Right lobe of liver (tissue), 6 donors: ENCODE measurements around the gene FOXP2. TPM values are rescaled to one million over a fixed set of nuclear protein-coding genes. Genes with fewer than 3 reads are reported as not detected.

Source experiments
- ATAC-seq, 4 donors: fragments of 200-7000 bp; cut with Tn5 transposase; one replicate each; pipeline ENCODE4 v1.9.1; 2020; ENCODE audit warnings: mild to moderate bottlenecking in 4 of 4, moderate library complexity in 4 of 4
- DNase-seq, 3 donors: peaks; one replicate each; pipeline ENCODE4 v3.0.0-alpha.2; 2020
- H3K27ac ChIP-seq, 3 donors: fragments of 200-600 bp; one replicate each; pipeline ENCODE4 v1.8.0; 2022
- H3K27me3 ChIP-seq, 2 donors: fragments of 200-600 bp; one replicate each; pipeline ENCODE4 v1.8.0; 2022
- H3K36me3 ChIP-seq, 4 donors: fragments of 200-600 bp; sonication (generic) in 1 of 4; one replicate each; pipeline versions ENCODE4 v1.5.1 to v1.8.0; 2017 to 2022; ENCODE audit warnings: control low read depth in 1 of 4
- H3K4me1 ChIP-seq, 4 donors: fragments of 200-600 bp; sonication (generic) in 1 of 4; one replicate each; pipeline versions ENCODE4 v1.5.1 to v1.8.0; 2017 to 2022; ENCODE audit warnings: control low read depth in 1 of 4
- H3K4me3 ChIP-seq, 3 donors: fragments of 200-600 bp; one replicate each; pipeline ENCODE4 v1.8.0; 2022
- H3K9me3 ChIP-seq, 4 donors: fragments of 200-600 bp; sonication (generic) in 1 of 4; one replicate each; pipeline versions ENCODE4 v1.5.1 to v1.8.0; 2017 to 2022; ENCODE audit warnings: control low read depth in 1 of 4
- POLR2A ChIP-seq: fragments of 450-650 bp; IDR thresholded peaks from one replicate; pipeline ENCODE4 v1.6.1; 2017; ENCODE audit warnings: antibody characterized with exemption, mild to moderate bottlenecking
- WGBS: methylation state at CpG from one replicate; pipeline ENCODE4 v1.1.6; 2018; ENCODE audit warnings: low coverage, low lambda C conversion rate; ENCODE audit not compliant: insufficient coverage; ENCODE audit errors: missing lambda C conversion rate; 5-methylcytosine and 5-hydroxymethylcytosine counted together
- intact Hi-C, 2 donors: fragments of 100-400 bp; cut with DNase I; formaldehyde crosslinking; loops; one replicate each; pipeline versions ENCODE4 v1.11.2 to v1.14.1; 2022
- total RNA-seq, 6 experiments: library from RNA; depleted of rRNA in 2 of 6; stranded (reverse); fragments of >200 nt in 2 of 6; fragmentation: NEBNext Ultra II Directional in 3 of 6; extraction: Animal tissue kit (Norgen Biotek cat#: 25700) in 3 of 6; gene quantifications; one replicate each; pipeline versions ENCODE4 v1.1.0 to v1.2.4, GENCODE V29; 2016 to 2023
- TF ChIP-seq, protein P1 (sequence below), 4 donors: fragments of 200-600 bp in 3 of 4; fragments of 450-650 bp in 1 of 4; IDR thresholded peaks; one replicate each; pipeline versions ENCODE4 v1.5.1 to v1.8.0; 2016 to 2022; ENCODE audit warnings: antibody characterized with exemption in 4 of 4, mild to moderate bottlenecking in 2 of 4
- donor health status: DM: no; HTN: yes; CAD: no.
- donor health status: DM: no; HTN: no; CAD: no.
- donor health status: DM: no; HTN: no; CAD: no.
- donor health status: DM: no; HTN: yes; CAD: no.
- donor health status: DM: no; HTN: yes; CAD: no.

FOXP2 gene
- total RNA-seq, 6 experiments from 2014 or later, result 2.9 to 8.3 (median 4.4) TPM

DNA sequence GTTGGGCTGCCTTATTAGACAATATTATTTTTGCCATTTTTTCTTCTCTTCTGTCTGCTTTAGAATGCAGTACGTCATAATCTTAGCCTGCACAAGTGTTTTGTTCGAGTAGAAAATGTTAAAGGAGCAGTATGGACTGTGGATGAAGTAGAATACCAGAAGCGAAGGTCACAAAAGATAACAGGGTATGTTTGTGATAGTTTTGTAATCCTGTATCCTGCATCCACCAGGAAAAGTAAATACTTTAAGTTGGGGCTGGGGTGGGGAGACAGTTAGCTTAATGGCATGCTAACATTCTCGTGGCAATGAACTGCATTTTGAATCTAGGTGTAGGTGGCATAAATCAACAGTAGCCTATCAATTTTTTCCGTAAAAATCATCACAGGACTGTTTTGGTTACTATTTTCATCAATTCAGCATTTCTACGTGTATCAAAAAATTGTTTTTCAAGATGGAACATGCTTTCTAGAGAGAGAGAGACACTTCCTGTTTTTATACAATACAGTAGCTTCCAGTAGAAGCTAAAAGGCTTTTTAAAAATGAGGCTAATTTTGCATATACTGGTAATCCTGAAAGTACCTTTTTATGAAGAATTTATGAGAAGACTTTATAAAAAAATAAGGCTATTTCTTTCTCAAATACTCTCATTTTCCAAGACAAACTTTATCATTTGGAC, 247.5 kb downstream of the FOXP2 start:
- intact Hi-C loops, result no loop called here

DNA sequence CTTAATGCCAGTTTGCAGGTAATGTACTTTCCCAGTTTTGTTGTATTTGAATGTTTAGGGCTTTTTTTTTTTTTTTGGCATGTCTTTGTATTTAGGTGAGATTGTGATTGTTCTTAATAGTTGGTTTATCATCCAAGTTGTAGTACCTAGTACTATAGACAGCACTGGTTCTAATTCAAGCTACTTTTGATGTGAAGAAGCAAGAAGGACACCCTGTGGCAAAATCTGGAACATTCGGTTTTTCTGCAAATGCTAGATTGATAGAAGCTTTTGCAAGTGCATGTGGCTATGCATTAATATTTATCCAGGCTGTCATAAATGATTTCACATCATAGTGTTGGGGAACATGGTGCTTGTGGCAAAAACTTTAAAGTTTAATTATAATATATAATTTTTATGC, 248.9 kb downstream of the FOXP2 start:
- TF ChIP-seq POLR2A, result no peak
- TF ChIP-seq, protein P1, sequence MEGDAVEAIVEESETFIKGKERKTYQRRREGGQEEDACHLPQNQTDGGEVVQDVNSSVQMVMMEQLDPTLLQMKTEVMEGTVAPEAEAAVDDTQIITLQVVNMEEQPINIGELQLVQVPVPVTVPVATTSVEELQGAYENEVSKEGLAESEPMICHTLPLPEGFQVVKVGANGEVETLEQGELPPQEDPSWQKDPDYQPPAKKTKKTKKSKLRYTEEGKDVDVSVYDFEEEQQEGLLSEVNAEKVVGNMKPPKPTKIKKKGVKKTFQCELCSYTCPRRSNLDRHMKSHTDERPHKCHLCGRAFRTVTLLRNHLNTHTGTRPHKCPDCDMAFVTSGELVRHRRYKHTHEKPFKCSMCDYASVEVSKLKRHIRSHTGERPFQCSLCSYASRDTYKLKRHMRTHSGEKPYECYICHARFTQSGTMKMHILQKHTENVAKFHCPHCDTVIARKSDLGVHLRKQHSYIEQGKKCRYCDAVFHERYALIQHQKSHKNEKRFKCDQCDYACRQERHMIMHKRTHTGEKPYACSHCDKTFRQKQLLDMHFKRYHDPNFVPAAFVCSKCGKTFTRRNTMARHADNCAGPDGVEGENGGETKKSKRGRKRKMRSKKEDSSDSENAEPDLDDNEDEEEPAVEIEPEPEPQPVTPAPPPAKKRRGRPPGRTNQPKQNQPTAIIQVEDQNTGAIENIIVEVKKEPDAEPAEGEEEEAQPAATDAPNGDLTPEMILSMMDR (IDR thresholded peaks at IDR 0.05), result peak; percentile 26 to 37 (median 32)
- Histone ChIP-seq H3K9me3 (no peaks in the 10 kb centered on the region), H3K27me3 (no peaks in the 10 kb centered on the region), H3K27ac (no peak overlapping the region), H3K4me1 (peaks cover 0 to 6% (median 0%) of the 10 kb centered on the region in 4 donors), H3K4me3 (no peak overlapping the region), H3K36me3 (no peaks in the 10 kb centered on the region)
- DNase-seq (no peak), ATAC-seq (peak; percentile 34 to 69 (median 56))
- intact Hi-C loops, result no loop called here
- WGBS, result 50% methylated on average over 1 of the region's 1 CpG

More for the DNA sequence above, 247.5 kb downstream of the FOXP2 start:
- Histone ChIP-seq H3K4me1 (peaks cover 0 to 6% (median 0%) of the 10 kb centered on the region in 4 donors), H3K9me3 (no peaks in the 10 kb centered on the region), H3K27ac (no peak overlapping the region), H3K4me3 (no peak overlapping the region), H3K27me3 (no peaks in the 10 kb centered on the region), H3K36me3 (no peaks in the 10 kb centered on the region)
- no peak for TF ChIP-seq POLR2A
- TF ChIP-seq, protein P1 (IDR thresholded peaks at IDR 0.05), result no peak
- peak; percentile 63 to 93 (median 74) for ATAC-seq
- 25% methylated on average over 6 of the region's 6 CpGs for WGBS
- DNase-seq, result no peak

DNA sequence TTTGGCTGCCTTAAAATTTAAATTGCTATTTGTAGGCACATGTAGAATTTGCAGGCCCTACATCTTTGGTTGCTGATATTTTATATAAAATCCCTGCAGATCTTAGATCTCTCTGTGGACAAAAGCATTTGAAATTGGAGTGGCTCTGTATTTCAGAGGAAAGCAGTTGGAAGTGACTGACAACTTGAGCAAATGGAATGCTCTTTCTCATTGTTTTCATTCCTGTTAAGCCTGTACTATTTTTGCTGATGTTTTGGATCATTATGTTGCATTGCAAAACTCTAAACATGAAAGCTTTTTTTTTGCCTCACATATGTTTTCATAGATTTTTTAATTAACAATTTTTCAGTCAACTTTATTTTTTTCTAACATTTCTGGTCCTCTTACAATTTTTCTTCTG, 256.1 kb downstream of the FOXP2 start:
- Histone ChIP-seq H3K27ac (no peak overlapping the region), H3K4me1 (no peaks in the 10 kb centered on the region), H3K9me3 (no peaks in the 10 kb centered on the region), H3K4me3 (no peak overlapping the region), H3K27me3 (no peaks in the 10 kb centered on the region), H3K36me3 (no peaks in the 10 kb centered on the region)
- no peak for ATAC-seq
- TF ChIP-seq, protein P1 (IDR thresholded peaks at IDR 0.05), result no peak
- no peak for TF ChIP-seq POLR2A
- no peak for DNase-seq
- intact Hi-C loops, result no loop called here

DNA sequence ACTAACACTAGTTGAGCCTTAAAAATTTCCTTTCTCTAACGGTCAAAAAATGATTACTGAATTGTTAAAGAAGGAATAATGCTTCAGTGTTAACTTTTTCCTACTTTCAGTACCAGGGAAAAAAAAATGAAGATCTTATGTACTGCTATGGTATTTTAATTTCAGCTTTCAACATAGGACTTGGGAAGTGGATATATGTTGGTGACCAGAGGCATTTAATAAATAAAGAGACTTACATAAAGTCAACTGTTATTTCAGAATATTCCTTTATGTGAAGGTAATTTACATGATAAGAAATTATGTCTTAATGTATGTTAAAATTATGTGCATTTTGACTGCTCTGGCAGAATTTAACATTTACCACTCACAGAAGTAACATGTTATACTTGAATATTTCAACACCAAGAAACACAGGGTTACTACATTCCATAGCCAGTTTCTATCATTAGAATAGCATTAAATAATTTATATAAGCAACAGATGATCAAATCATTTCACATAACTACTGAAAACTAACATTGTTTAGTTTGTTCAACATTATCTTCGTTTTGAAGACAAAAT, 257.0 kb downstream of the FOXP2 start:
- Histone ChIP-seq H3K36me3 (no peaks in the 10 kb centered on the region), H3K4me3 (no peak overlapping the region), H3K9me3 (no peaks in the 10 kb centered on the region), H3K4me1 (no peaks in the 10 kb centered on the region), H3K27me3 (no peaks in the 10 kb centered on the region), H3K27ac (no peak overlapping the region)
- intact Hi-C loops, result no loop called here
- 69% methylated on average over 2 of the region's 2 CpGs for WGBS
- no peak for TF ChIP-seq POLR2A
- TF ChIP-seq, protein P1 (IDR thresholded peaks at IDR 0.05), result no peak
- ATAC-seq (no peak), DNase-seq (no peak)
